Stimulated activated naive CD4-positive, alpha-beta T cell (primary cell): ENCODE measurements around the gene JAGN1.
"Not testable (repeated sequence)": the region's sequence is repeated elsewhere in the genome, so short reads cannot be mapped to it uniquely, and the experiment has no call there.

Source experiments
- DNase-seq, 6 experiments: peaks; one replicate each; lab custom pipeline; 2025; lab: John Stamatoyannopoulos, UW

Gene JAGN1

DNA sequence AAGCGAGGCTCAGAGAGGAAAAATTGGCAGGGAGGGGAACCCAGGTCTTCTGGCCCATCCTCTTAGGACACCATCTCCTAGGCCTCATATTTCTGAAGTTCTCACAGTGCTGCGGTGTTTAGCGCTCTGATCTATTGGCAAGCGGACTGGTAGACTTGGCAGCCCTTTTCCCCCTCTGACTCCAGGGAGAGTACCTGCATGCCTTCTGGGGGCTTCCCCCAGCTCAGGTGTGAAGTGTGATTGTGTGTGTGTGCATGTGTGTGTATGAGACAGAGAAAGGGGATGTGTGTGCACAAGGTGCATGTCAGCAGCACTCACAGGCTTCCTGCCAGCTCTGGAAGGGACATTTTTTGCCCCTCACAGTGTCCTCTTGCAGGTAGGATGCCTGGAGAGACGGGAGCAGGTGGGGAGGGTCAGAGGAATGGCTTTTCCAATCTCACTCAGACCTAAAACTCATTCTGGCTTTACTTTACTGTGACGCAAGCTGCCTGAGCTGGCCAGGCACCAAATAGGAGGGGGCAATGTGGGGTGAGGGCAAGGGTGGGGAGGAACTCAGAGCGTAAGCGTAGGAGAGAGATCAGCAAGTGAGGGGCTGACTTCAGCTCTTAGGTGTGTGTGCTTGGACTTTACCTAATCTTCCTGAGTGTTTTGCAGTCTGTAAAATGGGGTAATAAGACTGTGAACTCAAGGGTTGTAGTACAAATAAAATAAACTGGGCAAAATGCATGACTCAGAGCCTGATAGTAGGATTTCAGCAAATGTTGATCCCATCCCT lies 8.2 kb downstream of the JAGN1 start:
- no peak for DNase-seq

DNA sequence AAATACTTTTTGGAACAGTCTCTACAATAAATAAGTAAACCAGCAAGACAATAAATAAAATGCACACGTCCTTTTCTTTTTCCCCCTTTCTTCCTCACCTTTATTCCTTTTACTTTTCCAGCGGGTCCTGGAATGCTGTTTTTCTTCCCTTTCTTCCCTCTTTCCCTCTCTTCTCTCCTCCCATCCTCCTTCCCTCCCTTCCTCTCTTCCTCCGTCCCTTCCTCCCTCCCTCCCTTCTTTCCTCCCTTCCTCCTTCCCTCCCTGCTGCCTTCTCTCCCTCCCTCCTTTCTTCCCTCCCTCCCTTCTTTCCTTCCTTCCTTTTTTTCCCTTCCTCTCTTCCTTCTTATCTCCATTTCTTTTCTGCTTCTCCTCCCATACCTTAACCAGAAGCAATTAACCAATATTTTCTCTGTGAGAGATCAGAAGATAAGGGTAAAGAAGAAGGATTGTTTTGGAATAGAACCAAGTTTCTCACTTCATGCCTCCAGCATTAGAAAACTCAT lies 8.9 kb downstream of the JAGN1 start:
- no peak for DNase-seq

DNA sequence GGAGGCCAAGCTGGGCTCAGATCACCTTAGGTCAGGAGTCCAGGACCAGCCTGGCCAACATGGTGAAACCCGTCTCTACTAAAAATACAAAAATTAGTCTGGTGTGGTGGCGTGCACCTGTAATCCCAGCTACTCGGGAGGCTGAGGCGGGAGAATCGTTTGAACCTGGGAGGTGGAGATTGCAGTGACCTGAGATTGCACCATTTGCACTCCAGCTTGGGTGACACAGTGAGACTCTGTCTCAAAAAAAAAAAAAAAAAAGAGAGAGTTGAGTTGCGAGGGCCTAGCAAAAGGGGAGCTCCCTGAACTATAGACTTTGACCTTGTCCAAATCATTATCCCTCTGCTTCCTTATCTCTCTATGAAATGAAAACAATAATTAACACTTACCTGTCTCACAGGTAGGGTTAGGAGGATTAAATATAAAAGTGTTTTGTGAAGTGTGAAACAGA lies 10.6 kb downstream of the JAGN1 start:
- DNase-seq = not testable (repeated sequence)

DNA sequence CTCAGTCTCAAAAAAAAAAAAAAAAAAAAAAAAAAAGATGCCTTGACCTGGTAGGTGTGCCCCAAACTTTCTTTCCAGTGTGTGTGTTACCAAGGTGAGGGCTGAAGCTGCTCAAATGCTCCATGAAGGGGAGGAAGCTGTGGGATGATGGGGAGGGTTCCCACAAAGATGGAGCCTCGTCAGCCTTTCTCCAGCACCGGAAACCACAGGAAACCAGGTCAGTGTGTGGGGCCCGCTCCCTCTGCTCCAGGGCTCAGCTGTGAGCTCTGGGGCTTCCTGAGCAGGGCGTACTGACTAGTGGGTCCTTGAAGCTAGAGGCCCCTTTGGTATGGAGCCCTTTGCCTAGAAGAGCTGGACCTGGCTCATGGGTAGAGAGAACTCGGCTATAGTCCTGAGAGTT lies 11.6 kb downstream of the JAGN1 start:
- DNase-seq = no peak

DNA sequence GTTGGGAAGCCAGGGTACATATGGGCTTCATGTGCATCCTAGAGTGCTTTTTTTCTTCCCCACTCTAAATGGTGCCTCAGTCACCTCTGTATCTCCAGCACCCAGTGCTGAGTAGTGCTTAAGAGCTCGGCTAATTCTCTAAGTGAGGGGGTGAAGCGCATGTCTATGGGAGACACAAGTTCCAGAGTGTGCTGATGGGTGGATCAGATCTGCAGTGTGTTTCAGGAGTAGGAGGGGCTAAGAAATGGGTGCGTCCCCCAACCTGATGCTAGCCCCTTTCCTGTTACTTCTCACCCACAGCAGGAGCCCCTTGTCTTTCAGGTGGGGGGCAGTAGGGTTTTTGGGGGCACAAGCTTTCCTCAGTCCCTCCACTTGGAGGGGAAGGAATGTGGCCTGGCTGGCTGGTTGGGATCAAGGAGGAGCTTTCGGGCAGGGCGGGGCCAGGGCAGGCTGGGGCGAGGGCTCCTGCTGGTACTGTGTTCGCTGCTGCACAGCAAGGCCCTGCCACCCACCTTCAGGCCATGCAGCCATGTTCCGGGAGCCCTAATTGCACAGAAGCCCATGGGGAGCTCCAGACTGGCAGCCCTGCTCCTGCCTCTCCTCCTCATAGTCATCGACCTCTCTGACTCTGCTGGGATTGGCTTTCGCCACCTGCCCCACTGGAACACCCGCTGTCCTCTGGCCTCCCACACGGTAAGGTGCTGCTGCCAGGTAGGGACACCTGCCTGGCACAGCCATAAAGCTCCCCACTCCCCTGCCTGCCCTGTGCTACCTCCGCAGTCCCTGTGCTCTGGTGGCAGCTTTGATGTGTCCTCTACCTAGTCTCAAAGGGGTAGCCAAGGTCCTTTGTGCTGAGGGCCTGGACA lies 12.2 kb downstream of the JAGN1 start, which contains the start of gene IL17RE:
TSS of gene IL17RE (plus strand) at position 477 of the 866 bp plus-strand sequence. CDS start at position 562, 85 bp downstream.
- DNase-seq = no peak

DNA sequence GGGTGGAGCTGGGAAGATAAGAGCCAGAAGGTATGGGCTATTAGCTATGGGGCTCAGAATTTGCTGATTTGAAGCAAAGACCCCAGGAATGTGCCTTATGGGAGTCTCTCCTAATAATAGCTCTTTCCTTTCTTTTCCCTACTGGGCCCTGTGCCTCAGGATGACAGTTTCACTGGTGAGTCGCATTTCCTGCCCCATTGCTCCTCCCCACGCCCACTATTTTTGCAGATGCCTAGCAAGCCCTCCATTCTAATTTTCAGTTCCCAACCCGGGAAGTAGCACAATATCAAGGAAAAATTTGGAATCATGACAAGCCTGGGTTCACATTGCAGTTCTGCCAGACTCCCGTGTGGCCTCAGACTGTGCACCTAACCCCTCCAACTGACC lies 12.8 kb downstream of the JAGN1 start:
- no peak for DNase-seq

DNA sequence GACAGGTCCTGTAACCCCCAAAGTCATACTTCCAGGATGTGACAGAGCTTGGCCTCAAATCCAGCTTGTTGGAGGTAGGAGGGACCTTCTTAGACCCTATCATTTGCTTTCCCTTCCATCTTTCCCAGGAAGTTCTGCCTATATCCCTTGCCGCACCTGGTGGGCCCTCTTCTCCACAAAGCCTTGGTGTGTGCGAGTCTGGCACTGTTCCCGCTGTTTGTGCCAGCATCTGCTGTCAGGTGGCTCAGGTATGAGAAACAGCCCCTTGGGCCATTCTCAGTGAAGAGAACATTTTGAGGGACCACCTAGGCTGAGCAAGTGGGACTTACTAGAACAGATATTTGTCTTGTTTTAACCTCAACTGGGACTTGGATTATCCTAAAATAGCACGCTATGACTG lies 13.5 kb downstream of the JAGN1 start:
- DNase-seq = no peak

DNA sequence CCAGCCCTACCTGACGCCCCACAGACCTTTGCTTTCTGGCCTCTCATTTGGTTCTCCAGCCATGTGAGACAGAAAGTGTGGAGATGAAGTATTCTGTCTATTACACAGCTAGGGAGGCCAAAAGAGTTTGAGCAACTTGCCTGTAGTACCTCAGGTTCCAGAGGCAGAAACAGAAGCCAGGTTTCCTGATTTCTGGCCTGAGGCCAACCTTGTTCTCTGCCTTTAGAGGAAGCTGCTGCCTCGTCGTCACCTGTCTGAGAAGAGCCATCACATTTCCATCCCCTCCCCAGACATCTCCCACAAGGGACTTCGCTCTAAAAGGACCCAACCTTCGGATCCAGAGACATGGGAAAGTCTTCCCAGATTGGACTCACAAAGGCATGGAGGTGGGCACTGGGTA lies 16.1 kb downstream of the JAGN1 start:
- DNase-seq = no peak

DNA sequence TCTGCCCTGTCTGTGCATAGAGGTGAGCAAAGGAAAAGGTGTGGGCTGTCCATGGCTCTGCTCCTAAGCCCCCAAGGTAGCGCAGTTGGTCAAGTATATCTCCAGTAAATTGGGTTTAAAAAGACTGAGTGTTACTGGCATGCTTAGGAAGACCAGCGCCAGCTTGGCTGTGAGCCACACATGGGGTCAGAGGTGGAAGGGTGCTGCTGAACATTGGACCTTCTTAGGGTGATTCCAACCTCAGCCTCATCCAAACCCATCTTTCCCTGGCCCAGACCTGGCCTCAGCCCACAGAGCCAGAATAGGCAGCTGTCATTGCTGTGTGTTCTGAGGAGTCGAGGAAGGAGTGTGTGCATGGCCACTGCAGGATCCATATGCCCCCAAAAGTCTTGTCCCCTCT lies 17.9 kb downstream of the JAGN1 start:
- DNase-seq = no peak

DNA sequence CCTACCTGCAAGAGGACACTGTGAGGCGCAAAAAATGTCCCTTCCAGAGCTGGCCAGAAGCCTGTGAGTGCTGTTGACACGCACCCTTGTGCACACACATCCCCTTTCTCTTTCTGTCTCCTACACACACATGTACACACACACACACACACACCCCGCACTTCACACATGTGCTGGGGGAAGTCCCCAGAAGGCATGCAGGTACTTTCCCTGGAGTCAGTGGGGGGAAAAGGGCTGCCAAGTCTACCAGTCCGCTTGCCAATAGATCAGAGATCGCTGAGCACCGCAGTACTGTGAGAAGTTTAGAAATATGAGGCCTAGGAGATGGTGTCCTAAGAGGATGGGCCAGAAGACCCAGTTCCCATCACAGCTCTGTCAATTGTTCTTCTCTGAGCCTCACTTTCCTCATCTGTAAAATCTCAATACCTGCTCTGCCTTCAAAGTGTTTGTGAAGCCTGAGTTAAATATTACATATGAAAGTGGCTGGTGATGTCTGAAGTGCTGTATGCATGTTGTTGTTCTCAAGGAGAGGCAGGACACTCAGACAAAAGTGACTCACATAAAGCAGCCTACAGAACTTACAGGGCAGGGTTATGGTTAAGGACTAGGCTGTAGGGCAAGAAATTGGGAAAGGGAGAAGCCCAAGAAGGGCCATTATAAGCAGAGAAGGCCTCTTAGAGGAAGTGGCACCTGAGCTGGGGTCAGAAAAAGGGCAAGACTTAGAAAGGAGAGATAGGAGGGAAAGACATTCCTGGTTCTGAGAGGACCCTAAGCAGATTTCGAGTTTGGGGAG lies 19.0 kb downstream of the JAGN1 start:
- no peak for DNase-seq

DNA sequence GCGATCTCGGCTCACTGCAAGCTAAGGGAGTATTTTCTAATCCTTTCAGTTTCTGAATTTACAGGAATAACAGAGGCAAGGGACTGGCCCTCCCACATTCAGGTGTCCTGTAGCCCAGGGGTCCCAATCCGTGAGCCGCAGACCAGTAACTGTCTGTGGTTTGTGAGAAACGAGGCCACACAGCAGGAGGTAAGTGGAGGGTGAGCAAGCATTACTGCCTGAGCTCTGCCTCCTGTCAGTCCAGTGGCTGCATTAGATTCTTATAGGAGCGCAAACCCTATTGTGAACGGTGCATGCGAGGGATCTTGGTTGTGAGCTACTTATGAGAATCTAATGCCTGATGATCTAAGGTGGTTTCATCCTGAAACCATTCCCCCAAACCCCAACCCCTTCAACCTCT lies 21.5 kb downstream of the JAGN1 start:
- DNase-seq = no peak

DNA sequence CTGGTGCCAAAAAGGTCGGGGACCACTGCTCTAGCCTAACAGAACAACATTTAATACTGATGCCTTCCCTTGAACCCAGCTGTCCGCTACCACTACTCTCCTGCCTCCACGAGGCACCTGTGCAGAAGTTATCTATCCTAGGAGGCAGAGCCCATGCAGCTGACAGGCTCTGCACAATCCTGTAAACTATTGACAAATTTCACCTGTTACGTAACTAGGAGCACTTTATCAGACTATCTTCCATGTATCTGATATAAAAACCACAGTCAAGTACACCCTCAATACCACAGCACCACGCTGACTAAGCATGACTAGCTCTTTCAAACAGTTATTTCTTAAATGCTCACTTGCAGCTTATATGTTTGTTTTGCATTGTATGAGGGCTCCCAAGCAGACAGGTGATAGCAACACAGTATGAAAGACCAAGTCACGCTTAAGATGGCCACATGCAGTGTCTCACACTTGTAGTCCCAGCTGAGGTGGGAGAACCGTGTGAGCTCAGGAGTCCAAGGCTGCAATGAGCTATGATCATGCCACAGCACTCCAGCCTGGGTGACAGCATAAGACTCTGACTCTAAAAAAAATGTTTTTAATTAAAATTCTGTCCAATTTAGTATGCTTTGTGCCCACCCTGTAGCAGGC lies 22.0 kb downstream of the JAGN1 start:
- DNase-seq = no peak

DNA sequence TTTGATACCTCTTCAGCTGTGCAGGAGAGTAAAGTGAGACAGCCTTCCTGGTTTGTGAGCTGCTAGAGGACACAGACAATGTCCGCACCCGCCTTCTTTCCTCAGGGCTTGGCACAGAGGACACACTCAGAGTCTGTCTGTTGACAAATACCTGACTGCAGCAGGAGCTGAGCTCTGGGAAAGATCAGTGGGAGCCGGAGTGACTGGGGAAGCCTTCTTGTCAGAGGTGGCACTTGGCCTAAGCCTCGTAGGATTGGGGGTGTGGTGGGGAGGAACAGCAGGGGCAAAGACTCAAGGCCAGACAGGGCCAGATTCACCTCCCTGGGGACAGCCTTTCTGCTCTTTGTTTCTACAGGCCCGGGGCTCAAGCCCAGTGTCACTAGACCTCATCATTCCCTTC lies 23.2 kb downstream of the JAGN1 start:
- DNase-seq = no peak

DNA sequence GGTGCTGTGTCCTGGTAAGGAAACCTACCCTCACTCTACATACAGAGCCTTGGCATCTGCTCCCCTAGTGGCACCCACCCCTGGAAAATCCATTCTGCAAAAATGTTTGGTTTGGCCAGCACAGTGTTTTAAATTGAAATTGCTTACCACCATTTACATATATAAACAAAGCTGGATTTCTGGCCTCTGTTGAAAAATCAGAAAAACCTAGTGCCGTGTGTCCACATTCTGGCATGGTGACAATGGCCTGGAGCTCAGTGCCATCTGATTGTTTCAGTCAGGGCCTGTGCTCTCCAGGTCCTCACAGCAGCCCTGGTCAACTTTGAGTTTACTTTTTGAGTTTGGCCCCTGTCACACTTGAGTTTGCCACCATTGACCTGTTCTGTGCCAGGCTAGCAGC lies 23.6 kb downstream of the JAGN1 start:
- no peak for DNase-seq

DNA sequence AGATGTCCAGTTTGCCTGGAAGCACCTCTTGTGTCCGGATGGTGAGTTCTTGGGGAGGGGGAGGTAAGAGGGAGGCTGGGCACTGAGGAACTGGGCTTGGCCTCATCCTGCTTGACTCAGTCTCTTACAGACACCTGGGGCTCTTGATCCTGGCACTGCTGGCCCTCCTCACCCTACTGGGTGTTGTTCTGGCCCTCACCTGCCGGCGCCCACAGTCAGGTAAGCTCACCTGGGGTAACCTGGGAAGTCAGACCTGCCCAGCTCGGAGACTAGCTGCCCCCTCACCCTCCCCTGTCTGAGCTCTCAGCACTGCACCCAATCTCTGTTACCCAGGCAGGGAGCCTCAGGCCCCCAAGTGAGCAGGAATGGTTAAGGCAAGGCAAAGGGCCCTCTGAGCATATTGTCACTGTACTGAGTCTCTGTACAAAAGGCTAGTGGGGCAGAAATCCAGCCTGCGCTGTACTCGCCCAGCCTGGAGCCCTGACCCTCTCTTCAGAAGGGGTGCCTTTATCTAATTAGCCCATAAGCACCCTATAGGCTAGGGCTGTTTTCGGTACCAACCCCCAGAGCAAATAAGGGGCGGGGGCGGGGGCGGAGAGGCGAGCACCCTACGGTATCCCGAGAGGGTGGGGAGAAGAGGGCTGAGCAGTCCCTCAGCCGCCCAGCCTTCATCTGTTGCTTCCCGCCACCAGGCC lies 24.3 kb downstream of the JAGN1 start:
- peak in 2 of 6 experiments; percentile 10 to 28 for DNase-seq

DNA sequence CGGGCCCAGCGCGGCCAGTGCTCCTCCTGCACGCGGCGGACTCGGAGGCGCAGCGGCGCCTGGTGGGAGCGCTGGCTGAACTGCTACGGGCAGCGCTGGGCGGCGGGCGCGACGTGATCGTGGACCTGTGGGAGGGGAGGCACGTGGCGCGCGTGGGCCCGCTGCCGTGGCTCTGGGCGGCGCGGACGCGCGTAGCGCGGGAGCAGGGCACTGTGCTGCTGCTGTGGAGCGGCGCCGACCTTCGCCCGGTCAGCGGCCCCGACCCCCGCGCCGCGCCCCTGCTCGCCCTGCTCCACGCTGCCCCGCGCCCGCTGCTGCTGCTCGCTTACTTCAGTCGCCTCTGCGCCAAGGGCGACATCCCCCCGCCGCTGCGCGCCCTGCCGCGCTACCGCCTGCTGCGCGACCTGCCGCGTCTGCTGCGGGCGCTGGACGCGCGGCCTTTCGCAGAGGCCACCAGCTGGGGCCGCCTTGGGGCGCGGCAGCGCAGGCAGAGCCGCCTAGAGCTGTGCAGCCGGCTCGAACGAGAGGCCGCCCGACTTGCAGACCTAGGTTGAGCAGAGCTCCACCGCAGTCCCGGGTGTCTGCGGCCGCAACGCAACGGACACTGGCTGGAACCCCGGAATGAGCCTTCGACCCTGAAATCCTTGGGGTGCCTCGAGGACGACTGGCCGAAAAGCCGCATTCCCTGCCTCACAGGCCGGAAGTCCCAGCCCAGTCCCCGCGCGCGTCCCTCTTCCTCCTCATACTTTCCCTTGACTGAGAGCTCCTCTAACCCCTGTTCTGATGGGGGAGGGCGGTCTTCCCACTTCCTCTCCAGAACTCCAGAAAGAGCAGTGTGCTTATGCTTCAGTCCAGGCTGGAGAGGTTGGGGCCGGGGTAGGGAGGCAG lies 25.1 kb downstream of the JAGN1 start:
- DNase-seq = peak in 4 of 6 experiments; percentile 17 to 31 (median 26)

DNA sequence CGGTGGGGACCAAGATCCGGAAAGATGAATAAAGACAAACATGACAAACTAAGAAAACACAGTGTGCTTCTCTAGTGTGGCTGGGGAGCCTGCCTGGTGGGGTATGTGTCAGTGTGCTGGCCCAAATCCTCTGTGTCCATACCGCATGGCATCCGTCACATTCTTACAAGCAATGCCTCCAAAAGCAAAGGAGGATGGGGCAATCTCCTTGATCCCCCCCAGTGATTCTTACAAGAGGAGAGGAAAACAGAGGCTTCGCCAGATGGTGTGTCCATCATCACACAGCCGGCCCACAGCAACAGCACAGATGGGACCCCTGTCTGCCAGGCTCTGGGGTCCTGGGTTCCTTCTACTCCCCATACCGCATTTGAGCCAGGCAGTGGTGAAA lies 25.9 kb downstream of the JAGN1 start:
- no peak for DNase-seq

DNA sequence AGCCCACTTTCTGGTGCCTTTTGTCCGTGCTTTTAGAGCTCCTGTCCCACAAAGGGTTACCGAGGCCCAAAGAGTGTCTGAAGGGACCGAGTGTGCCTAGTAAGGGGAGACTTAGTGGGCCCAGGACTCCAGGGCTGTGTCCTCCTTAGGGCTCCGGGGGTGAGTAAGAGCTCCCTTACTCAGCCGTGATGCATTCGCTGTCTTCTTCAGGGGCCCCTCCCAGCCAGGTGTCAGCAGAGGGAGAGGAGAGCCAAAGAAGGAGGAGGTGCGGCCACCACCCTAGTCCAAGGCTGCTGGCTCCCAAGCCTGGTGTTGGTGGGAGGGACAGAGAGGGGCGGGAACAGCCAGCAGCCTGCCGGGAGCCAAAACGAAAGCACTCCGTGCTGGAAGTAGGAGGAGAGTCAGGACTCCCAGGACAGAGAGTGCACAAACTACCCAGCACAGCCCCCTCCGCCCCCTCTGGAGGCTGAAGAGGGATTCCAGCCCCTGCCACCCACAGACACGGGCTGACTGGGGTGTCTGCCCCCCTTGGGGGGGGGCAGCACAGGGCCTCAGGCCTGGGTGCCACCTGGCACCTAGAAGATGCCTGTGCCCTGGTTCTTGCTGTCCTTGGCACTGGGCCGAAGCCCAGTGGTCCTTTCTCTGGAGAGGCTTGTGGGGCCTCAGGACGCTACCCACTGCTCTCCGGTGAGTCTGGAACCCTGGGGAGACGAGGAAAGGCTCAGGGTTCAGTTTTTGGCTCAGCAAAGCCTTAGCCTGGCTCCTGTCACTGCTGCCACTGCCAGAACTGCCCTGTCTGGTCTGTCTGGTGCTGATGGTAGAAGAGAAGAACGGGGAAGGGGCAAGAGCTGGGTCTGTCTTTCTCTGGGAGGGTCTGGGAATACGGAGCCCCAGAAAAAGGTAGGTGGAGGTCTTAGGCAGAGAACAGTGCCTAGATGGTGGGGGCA lies 26.6 kb downstream of the JAGN1 start, which contains the start of gene IL17RC:
TSS of gene IL17RC (plus strand) at position 365 of the 947 bp plus-strand sequence. CDS start at position 583, 218 bp downstream.
- peak in 1 of 6 experiments; percentile 11 for DNase-seq

DNA sequence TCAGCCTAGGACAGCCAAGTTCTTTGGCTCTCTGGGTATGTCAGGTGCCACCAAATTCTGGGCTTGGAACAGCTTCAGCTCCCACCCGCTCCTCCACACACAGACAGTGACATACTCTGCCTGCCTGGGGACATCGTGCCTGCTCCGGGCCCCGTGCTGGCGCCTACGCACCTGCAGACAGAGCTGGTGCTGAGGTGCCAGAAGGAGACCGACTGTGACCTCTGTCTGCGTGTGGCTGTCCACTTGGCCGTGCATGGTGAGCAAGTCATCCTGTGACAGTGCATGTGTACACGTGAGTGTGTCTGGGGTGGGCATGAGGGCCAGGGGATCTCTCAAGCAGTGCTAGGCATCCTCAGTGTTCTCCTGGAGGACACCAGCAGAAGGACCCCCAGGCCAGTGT lies 27.4 kb downstream of the JAGN1 start:
- DNase-seq = no peak
